A673 (cell line): ENCODE data around the gene ACP7. TPM values are rescaled to one million over a fixed set of nuclear protein-coding genes. Genes with fewer than 3 reads are reported as not detected.

Experiments
- BruUV-seq: library from RNA; stranded (reverse); fragments of 400-500 nt; replicated peaks from 2 replicates; lab custom pipeline; 2021; lab: Mats Ljungman, UMichigan
- CTCF ChIA-PET: fragments of 300-600 bp; sonication (Branson Sonifier 250); formaldehyde crosslinking; loops from one replicate; lab custom pipeline; 2022; ENCODE audit warnings: antibody characterized with exemption; lab: Charles Lee
- POLR2A ChIA-PET: fragments of 300-600 bp; sonication (Branson Sonifier 250); formaldehyde crosslinking; loops from one replicate; lab custom pipeline; 2022; ENCODE audit warnings: antibody characterized with exemption; ENCODE audit not compliant: low non-redundant PET; lab: Charles Lee
- DNase-seq: peaks from one replicate; pipeline ENCODE4 v3.0.0-alpha.2; 2015; ENCODE audit warnings: low spot score
- H3K27ac ChIP-seq: fragments of 200-600 bp; sonication (generic); 2 replicates; pipeline ENCODE4 v1.5.1; 2016; ENCODE audit warnings: mixed run types, low read depth, mild to moderate bottlenecking, mixed read lengths, antibody characterized with exemption, low read length; ENCODE audit not compliant: poor library complexity, severe bottlenecking
- H3K27me3 ChIP-seq: fragments of 200-600 bp; sonication (generic); replicated peaks from 2 replicates; pipeline ENCODE4 v1.6.1; 2017; ENCODE audit warnings: mixed run types, low read depth, mild to moderate bottlenecking, mixed read lengths, antibody characterized with exemption, low read length; ENCODE audit not compliant: insufficient read depth, poor library complexity
- H3K36me3 ChIP-seq: fragments of 200-600 bp; sonication (generic); 2 replicates; pipeline ENCODE4 v1.6.1; 2016; ENCODE audit warnings: mixed run types, mild to moderate bottlenecking, mixed read lengths, antibody characterized with exemption, low read length; ENCODE audit not compliant: insufficient read depth, poor library complexity, severe bottlenecking
- H3K4me1 ChIP-seq: fragments of 200-600 bp; sonication (generic); 2 replicates; pipeline ENCODE4 v1.6.1; 2017; ENCODE audit warnings: mixed run types, mild to moderate bottlenecking, mixed read lengths, antibody characterized with exemption, low read length; ENCODE audit not compliant: insufficient read depth, poor library complexity, severe bottlenecking
- H3K4me3 ChIP-seq: fragments of 200-600 bp; sonication (generic); 2 replicates; pipeline ENCODE4 v1.5.1; 2016; ENCODE audit warnings: low read depth, mixed run types, mild to moderate bottlenecking, mixed read lengths, low read length; ENCODE audit not compliant: poor library complexity, severe bottlenecking
- H3K9me3 ChIP-seq: fragments of 200-600 bp; sonication (generic); 2 replicates; pipeline ENCODE4 v1.6.1; 2016; ENCODE audit warnings: mixed run types, low read depth, mild to moderate bottlenecking, mixed read lengths, antibody characterized with exemption, low read length; ENCODE audit not compliant: poor library complexity, severe bottlenecking
- CTCF ChIP-seq: fragments of 300-800, 200-600 bp; sonication (generic); conservative IDR thresholded peaks from 2 replicates; pipeline ENCODE4 v1.5.1; 2017; ENCODE audit warnings: low read depth, mild to moderate bottlenecking, antibody characterized with exemption, low read length, moderate library complexity, mixed read lengths
- EZH2 ChIP-seq: fragments of 200-600 bp; sonication (generic); IDR thresholded peaks from 2 replicates; pipeline ENCODE4 v1.6.1; 2017; ENCODE audit warnings: borderline replicate concordance, low read depth, mild to moderate bottlenecking, mixed read lengths, antibody characterized with exemption, low read length; ENCODE audit not compliant: poor library complexity, severe bottlenecking
- intact Hi-C: fragments of 100-400 bp; cut with micrococcal nuclease; formaldehyde crosslinking; loops from one replicate; pipeline ENCODE4 v1.10.0; 2022; ENCODE audit not compliant: unreplicated experiment
- total RNA-seq: library from RNA; stranded (reverse); gene quantifications from 2 replicates; pipeline ENCODE4 v1.2.3, GENCODE V29; 2021

ACP7 gene
- total RNA-seq, 1 experiment from 2014 or later, result not detected

GRCh38 chr19:39130337-39131254 is 46.4 kb downstream of the ACP7 start:
- TF ChIP-seq CTCF (no peak), EZH2 (no peak)
- CTCF ChIA-PET, result no interaction called here
- no peaks in the 10 kb centered on the region for H3K9me3 ChIP-seq
- DNase-seq, result no peak
- BruUV-seq, result no TSS peak
- no peak overlapping the region for H3K27ac ChIP-seq
- no peaks in the 10 kb centered on the region for H3K27me3 ChIP-seq
- POLR2A ChIA-PET, result no interaction called here
- H3K4me1 ChIP-seq, result no peaks in the 10 kb centered on the region
- no peak overlapping the region for H3K4me3 ChIP-seq
- no peaks in the 10 kb centered on the region for H3K36me3 ChIP-seq
- intact Hi-C loops, result no loop called here

GRCh38 chr19:39131255-39131755 is 47.1 kb downstream of the ACP7 start:
- TF ChIP-seq EZH2 (no peak), CTCF (no peak)
- no peaks in the 10 kb centered on the region for H3K27me3 ChIP-seq
- H3K36me3 ChIP-seq, result no peaks in the 10 kb centered on the region
- H3K4me3 ChIP-seq, result no peak overlapping the region
- no peak for DNase-seq
- no peaks in the 10 kb centered on the region for H3K4me1 ChIP-seq
- ChIA-PET CTCF (no interaction called here), POLR2A (no interaction called here)
- no peaks in the 10 kb centered on the region for H3K9me3 ChIP-seq
- BruUV-seq, result no TSS peak
- H3K27ac ChIP-seq, result no peak overlapping the region
- intact Hi-C loops, result no loop called here

GRCh38 chr19:39132344-39132969 is 48.3 kb downstream of the ACP7 start:
- ChIA-PET POLR2A (interaction anchor here (0.7 kb wide), 1 partner anchor 176 kb away, joined by 5 read pairs; no protein-coding TSS in a partner anchor), CTCF (interaction anchor here (0.6 kb wide), 1 partner anchor 23 kb away, joined by 3 read pairs; no protein-coding TSS in a partner anchor)
- no peaks in the 10 kb centered on the region for H3K4me1 ChIP-seq
- BruUV-seq, result no TSS peak
- intact Hi-C loops, result no loop called here
- no peak overlapping the region for H3K4me3 ChIP-seq
- no peaks in the 10 kb centered on the region for H3K36me3 ChIP-seq
- H3K27ac ChIP-seq, result no peak overlapping the region
- no peak for DNase-seq
- H3K27me3 ChIP-seq, result no peaks in the 10 kb centered on the region
- H3K9me3 ChIP-seq, result no peaks in the 10 kb centered on the region
- TF ChIP-seq EZH2 (no peak), CTCF (no peak)
